HG03139 (cell line): Measurements from ENCODE around the gene MBD6.
"Not testable (repeated sequence)": the region's sequence is repeated elsewhere in the genome, so short reads cannot be mapped to it uniquely, and the experiment has no call there.

Experiments
- ATAC-seq: cut with Tn5 transposase; IDR thresholded peaks from one replicate; pipeline ENCODE4 v1.9.1; 2021; ENCODE audit not compliant: unreplicated experiment

Gene MBD6

DNA sequence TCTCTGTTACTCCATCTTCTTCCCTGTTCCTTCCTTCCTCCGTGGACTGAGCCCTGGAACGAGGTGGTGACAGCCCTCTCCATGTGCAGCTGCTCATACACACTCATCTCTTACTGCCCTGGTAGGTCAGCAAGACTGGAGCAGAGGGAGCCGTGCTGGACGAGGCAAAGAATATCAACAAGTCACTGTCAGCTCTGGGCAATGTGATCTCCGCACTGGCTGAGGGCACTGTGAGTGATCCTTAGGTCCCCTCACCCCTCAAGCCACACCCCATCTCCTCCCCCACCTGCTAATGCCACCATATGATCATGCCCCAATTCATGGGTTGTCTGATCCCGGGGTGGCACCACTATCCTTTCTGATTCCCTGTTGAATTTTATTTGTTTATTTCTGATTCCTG is 46.2 kb downstream of the MBD6 start:
- no peak for ATAC-seq

DNA sequence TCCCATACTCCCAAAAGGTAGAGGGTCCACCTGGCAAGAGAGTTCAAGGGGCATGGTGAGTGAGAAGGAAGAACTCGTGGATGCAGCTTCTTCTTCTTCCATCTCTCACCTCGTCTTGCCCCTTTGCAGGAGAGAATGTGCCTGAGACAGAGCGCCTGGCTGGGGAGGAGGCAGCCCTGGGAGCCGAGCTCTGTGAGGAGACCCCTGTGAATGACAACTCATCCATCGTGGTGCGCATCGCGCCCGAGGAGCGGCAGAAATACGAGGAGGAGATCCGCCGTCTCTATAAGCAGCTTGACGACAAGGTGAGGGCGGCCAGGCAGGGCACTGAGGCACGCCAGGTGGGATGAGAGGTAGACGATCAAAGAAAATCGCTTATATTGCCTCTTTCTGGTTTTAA is 47.2 kb downstream of the MBD6 start:
- no peak for ATAC-seq

DNA sequence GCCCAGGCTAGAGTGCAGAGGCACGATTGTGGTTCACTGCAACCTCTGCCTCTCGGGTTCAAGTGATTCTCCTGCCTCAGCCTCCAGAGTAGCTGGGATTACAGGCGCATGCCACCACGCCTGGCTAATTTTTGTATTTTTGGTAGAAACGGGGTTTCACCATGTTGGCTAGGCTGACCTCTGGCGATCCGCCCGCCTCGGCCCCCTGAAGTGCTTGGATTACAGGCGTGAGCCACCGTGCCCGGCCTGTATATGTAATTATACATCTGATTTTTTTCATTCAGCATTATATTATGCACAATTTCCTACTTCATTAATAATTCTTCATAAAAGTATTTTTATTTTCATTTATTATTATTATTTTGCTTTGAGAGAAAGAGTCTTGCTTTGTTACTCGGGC is 47.8 kb downstream of the MBD6 start:
- ATAC-seq: not testable (repeated sequence)

DNA sequence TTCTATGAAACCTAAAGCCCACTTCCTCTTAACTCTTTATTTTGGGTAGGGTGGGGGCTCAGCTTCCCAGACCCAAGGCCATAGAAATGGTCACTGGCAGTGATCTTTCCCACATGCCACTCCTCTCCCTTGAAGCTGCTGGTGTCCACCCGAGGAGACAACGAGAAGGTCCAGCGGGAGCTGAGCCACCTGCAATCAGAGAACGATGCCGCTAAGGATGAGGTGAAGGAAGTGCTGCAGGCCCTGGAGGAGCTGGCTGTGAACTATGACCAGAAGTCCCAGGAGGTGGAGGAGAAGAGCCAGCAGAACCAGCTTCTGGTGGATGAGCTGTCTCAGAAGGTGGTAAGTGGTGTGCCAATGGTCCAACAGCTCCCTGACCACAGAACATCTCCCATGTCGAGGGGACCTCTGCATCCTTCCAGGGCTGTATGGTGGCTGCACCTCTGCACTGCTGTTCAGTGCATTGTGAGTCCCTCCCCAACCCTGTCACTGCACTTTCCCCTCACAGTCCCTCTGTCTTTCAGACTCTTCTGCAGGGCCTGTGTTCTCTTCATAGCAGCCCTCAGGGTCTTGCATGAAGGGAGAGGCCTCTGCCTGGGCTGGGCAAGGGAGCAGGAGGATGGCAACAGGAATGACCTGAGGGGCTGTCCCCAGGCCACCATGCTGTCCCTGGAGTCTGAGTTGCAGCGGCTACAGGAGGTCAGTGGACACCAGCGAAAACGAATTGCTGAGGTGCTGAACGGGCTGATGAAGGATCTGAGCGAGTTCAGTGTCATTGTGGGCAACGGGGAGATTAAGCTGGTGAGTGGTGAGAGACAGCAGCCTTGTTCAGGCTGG is 49.5 kb downstream of the MBD6 start:
- ATAC-seq: no peak

DNA sequence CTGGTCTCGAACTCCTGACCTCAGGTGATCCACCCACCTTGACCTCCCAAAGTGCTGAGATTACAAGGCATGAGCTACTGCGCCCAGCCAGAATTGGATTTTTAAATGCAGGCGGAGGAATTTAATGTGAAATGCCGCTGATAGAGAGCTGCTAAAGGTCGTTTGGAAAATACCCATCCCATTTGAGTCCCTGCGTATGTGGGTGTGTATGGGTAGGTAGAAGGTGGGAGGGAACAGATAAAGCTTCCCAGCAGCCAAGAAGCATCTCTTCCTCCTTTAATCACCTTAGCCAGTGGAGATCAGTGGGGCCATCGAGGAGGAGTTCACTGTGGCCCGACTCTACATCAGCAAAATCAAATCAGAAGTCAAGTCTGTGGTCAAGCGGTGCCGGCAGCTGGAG is 52.2 kb downstream of the MBD6 start:
- ATAC-seq: no peak

DNA sequence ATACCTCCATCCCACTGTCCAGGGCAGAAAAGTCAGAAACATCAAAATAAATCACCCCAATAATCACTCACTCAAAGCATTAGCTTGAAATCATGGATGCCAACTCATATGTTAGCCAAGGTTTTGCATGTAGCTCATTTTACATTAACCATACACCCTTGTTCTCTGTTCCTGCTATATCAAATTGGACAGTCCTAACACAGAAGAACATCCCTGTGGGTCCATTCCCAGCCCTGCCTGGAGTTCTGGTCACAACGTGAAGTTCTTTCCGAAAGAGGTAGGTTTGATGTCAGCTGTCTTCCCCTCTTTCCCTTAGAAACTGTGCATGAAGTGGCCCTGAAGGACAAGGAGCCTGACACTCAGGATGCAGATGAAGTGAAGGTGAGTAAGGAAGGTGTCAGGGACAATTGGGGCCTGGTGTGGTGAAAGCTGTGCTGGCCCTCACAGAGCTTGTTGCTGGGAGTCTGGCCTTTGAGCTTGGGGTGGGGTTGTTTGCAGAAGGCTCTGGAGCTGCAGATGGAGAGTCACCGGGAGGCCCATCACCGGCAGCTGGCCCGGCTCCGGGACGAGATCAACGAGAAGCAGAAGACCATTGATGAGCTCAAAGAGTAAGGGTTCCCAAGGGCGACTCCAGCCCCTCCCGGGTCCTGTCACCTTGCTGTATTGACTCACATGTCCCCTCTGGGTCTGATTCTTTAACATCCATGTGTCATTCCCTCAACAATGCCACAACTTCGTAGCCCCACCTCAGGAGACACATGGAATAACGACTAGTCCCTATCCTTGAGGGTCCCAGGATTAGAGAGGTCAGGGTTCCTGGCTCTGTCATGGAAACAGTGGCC is 53.4 kb downstream of the MBD6 start:
- ATAC-seq: no peak

- no peak for ATAC-seq
Observed at GRCh38 chr12:57576613-57577160, 54.1 kb downstream of the MBD6 start.

DNA sequence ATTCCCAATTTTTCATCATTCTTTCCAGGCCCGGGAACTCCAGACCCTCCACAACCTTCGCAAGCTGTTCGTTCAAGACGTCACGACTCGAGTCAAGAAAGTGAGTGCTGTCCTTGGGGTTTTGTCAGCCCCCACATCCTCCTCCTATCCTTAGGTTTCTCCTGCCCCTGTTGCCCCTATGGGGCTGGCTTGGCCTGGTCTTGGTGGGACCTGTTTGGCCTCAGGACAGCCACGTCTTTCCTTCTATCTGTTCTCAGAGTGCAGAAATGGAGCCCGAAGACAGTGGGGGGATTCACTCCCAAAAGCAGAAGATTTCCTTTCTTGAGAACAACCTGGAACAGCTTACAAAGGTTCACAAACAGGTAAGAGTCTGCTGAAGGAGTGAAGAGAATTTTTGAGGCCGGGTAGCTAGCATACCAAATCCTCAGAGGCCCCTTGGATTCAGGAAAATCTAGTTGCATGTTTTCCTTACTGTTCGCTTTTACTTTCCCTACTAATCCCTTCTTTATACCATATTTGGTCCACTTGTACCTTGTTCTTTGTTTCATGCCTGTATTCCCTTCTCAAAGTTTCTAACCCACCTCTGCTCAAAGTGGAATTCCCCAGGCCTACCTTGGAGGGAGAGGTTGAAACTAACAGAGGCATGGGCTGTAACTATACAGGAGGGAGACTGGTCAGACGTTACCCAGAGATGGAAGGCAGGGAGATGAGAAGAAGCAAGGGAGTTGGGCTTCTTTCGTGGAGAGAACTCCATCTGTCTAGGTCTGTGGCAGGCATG is 55.5 kb downstream of the MBD6 start:
- ATAC-seq: no peak

GRCh38 chr12:57579011-57579410 is 56.4 kb downstream of the MBD6 start:
- ATAC-seq: no peak
